Chondrocyte (in vitro differentiated cells): Measurements from ENCODE around the gene UBXN11. TPM values are rescaled to one million over a fixed set of nuclear protein-coding genes. Genes with fewer than 3 reads are reported as not detected.

Experiments
- DNase-seq: peaks from one replicate; pipeline ENCODE4 v3.0.0; 2021; ENCODE audit warnings: mixed read lengths, low spot score
- H3K27ac Mint-ChIP-seq: one replicate; pipeline ENCODE4 v1.8.0; 2021; ENCODE audit warnings: mild to moderate bottlenecking, moderate library complexity, mixed read lengths; ENCODE audit not compliant: unreplicated experiment
- H3K27me3 Mint-ChIP-seq: 2 replicates; pipeline ENCODE4 v1.8.0; 2021; ENCODE audit warnings: low read depth, mixed read lengths
- H3K36me3 Mint-ChIP-seq: 2 replicates; pipeline ENCODE4 v1.8.0; 2021; ENCODE audit warnings: low read depth, mixed read lengths
- H3K4me1 Mint-ChIP-seq: 2 replicates; pipeline ENCODE4 v1.8.0; 2021; ENCODE audit warnings: low read depth, mild to moderate bottlenecking, mixed read lengths
- H3K4me3 Mint-ChIP-seq: one replicate; pipeline ENCODE4 v1.8.0; 2021; ENCODE audit warnings: mild to moderate bottlenecking, moderate library complexity, mixed read lengths; ENCODE audit not compliant: unreplicated experiment
- H3K9me3 Mint-ChIP-seq: 2 replicates; pipeline ENCODE4 v1.8.0; 2021; ENCODE audit warnings: low read depth, mixed read lengths
- CTCF ChIP-seq: fragments of 200-600 bp; sonication (generic); IDR thresholded peaks from 2 replicates; pipeline ENCODE4 v1.5.0; 2021; ENCODE audit warnings: antibody characterized with exemption, mild to moderate bottlenecking, moderate library complexity
- total RNA-seq: library from RNA; stranded (reverse); gene quantifications from 3 replicates; pipeline ENCODE4 v1.2.1, GENCODE V29; 2021

UBXN11 gene
- total RNA-seq, 1 donor from 2014 or later = 8.7 TPM

- DNase-seq = no peak
- Mint-ChIP-seq H3K27ac (no peak overlapping the region), H3K4me3 (no peak overlapping the region), H3K36me3 (no peaks in the 10 kb centered on the region), H3K9me3 (no peaks in the 10 kb centered on the region), H3K4me1 (peaks cover 5% of the 10 kb centered on the region), H3K27me3 (no peaks in the 10 kb centered on the region)
- no peak for TF ChIP-seq CTCF
These were observed 18.1 kb upstream of the UBXN11 start for GRCh38 chr1:26324550-26324949.

GRCh38 chr1:26323382-26323781, 16.9 kb upstream of the UBXN11 start:
- no peak overlapping the region for H3K27ac Mint-ChIP-seq
- no peak for TF ChIP-seq CTCF
- H3K9me3 Mint-ChIP-seq = no peaks in the 10 kb centered on the region

DNA sequence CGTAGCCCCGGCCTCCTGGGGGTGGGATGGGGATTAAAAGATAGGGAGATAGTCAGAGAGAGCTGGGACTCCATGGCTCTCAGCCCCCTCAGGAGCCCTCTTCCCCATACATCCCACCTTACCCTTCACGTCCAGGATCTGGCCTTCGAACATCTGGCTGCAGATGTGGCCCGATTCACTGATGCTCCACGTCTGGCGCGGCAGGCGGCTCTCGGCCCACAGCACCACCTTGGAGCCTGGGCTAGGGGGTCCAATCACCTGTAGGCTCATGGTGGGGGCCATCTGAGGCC, 15.6 kb upstream of the UBXN11 start:
- peaks cover 5% of the 10 kb centered on the region for H3K4me1 Mint-ChIP-seq

More at GRCh38 chr1:26323382-26323781, 16.9 kb upstream of the UBXN11 start:
- Mint-ChIP-seq H3K4me3 (no peak overlapping the region), H3K27me3 (no peaks in the 10 kb centered on the region), H3K36me3 (no peaks in the 10 kb centered on the region), H3K4me1 (peaks cover 5% of the 10 kb centered on the region)
- DNase-seq = no peak

DNA sequence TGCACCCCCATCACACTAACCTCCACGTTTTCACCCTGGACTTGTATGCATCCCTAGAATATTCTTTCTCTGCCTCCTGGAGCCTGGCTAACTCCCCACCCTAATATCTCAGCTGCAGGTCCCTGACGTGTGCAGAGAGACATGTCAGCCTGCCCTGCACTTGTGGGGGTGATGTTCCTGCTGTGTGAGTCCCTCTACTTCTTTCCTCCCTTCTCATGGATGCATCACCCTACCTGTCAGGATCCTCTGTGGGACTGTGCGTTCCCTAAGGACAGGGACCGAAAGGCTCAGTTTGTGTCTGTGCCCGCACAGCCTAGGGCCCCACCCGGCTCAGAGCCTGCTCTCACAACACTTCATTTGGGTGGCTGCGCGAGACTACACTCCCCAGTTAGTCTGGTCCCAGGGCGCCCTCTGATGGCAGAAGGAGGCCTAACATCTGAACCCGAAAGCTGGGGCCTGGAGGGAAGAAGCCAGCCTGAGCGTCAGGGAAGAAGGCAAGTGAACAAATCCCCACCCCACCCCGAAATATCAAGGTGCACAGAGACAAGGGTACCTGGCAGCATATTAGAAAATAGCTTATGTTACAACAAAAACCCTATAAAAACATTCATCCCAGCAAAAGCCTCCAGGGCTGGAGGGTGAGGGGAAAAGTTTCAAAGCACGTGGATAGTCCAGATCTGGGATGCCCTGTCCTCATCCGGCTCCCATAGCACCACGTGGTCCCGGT, 15.0 kb upstream of the UBXN11 start:
- H3K27me3 Mint-ChIP-seq = no peaks in the 10 kb centered on the region
- peaks cover 5% of the 10 kb centered on the region for H3K4me1 Mint-ChIP-seq
- no peaks in the 10 kb centered on the region for H3K36me3 Mint-ChIP-seq
- DNase-seq = peak; percentile 95
- peak; percentile 92 for TF ChIP-seq CTCF
- H3K27ac Mint-ChIP-seq = no peak overlapping the region
- peak overlapping the region; percentile 42 for H3K4me3 Mint-ChIP-seq
- H3K9me3 Mint-ChIP-seq = no peaks in the 10 kb centered on the region

More for the DNA sequence above, 15.6 kb upstream of the UBXN11 start:
- no peaks in the 10 kb centered on the region for H3K9me3 Mint-ChIP-seq
- TF ChIP-seq CTCF = no peak
- no peak for DNase-seq
- no peak overlapping the region for H3K4me3 Mint-ChIP-seq
- H3K36me3 Mint-ChIP-seq = no peaks in the 10 kb centered on the region
- H3K27ac Mint-ChIP-seq = no peak overlapping the region
- H3K27me3 Mint-ChIP-seq = no peaks in the 10 kb centered on the region

GRCh38 chr1:26320896-26321295, 14.5 kb upstream of the UBXN11 start:
- Mint-ChIP-seq H3K9me3 (no peaks in the 10 kb centered on the region), H3K4me1 (peaks cover 5% of the 10 kb centered on the region), H3K27ac (no peak overlapping the region), H3K36me3 (no peaks in the 10 kb centered on the region), H3K27me3 (no peaks in the 10 kb centered on the region), H3K4me3 (no peak overlapping the region)
- no peak for TF ChIP-seq CTCF
- no peak for DNase-seq
